ENCODE results near the gene CFAP161.

CFAP161 gene

DNA sequence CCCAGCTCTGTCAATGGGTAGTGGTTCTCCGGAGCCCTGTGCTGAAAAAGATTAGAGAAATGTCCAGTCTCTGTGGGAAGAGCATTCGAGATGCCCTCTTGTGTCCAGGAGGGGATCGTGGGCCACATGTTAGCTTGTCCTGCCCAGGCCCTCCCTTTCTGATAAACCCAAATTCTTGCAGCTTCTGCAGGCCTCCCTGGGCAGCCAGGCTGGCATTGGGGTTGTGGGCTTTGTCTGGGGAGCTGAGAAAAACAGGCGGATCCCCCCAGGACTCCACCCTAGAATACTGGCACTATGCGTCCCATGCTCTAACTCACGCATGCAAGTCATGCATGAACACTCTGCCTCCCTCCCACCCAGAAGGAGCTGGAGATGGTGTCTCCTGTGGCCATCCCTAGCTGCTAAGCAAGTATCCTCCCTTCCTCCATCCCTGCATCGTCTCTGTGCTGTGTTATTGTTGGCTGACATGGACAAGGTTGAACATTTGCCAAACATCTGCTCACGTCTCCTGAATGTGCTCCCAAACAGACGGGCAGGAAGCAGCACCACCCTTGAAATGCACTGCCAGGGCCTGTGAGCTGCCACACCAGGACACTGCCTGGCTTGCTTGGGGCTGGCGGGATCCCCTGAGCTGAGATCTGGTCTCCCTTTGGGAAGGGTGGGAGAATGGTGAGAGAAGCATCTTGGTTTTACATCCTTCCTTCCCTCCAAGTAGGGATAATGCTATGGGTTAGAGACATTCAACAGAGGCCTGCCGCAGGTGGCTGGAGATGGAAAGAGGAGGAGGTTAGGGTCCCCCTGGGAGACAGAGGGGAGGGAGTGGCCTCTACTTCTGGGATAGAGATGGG lies 26.5 kb downstream of the CFAP161 start:
- TF ChIP-seq SCRT2 (tag by site-specific recombination; IDR thresholded peaks at IDR 0.05), result peak; percentile 85
- TF ChIP-seq ZNF555 (tag by site-specific recombination; conservative IDR thresholded peaks at IDR 0.05), result no peak
- TF ChIP-seq SCRT1 (tag by site-specific recombination; IDR thresholded peaks at IDR 0.05; ENCODE audit: borderline replicate concordance), result peak; percentile 58; the same call in 1 of the 2 replicates
- TF ChIP-seq, protein P1, sequence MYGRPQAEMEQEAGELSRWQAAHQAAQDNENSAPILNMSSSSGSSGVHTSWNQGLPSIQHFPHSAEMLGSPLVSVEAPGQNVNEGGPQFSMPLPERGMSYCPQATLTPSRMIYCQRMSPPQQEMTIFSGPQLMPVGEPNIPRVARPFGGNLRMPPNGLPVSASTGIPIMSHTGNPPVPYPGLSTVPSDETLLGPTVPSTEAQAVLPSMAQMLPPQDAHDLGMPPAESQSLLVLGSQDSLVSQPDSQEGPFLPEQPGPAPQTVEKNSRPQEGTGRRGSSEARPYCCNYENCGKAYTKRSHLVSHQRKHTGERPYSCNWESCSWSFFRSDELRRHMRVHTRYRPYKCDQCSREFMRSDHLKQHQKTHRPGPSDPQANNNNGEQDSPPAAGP (tag by site-specific recombination; IDR thresholded peaks at IDR 0.05), result peak; percentile 66; the same call in 1 of the 2 replicates
- no peak for TF ChIP-seq SP3 (tag by site-specific recombination; IDR thresholded peaks at IDR 0.05)
- H3K36me3 ChIP-seq (ENCODE audit: control insufficient read depth in 2 of 2, insufficient read depth in 1 of 2, low read length in 2 of 2), result no peaks in the 10 kb centered on the region
- no peak overlapping the region for H3K4me3 ChIP-seq (ENCODE audit: low read depth, low read length)
- H3K9me3 ChIP-seq (ENCODE audit: control insufficient read depth, insufficient read depth, low read depth, low read length), result no peaks in the 10 kb centered on the region
- POLR2A ChIA-PET, result no interaction called here
- H3K4me1 ChIP-seq (ENCODE audit: control insufficient read depth, insufficient read depth, low read length), result no peaks in the 10 kb centered on the region
- H3K27ac ChIP-seq (ENCODE audit: extremely low read depth, low read depth, low read length), result no peak overlapping the region
- CTCF ChIA-PET, result interaction anchor here (0.5 to 2.6 kb wide), 3 partner anchors 106 to 128 kb away, joined by 3 to 17 read pairs (median 3); no protein-coding TSS in a partner anchor

GRCh38 chr15:81161160-81161673 lies 27.1 kb downstream of the CFAP161 start:
- TF ChIP-seq, protein P2, sequence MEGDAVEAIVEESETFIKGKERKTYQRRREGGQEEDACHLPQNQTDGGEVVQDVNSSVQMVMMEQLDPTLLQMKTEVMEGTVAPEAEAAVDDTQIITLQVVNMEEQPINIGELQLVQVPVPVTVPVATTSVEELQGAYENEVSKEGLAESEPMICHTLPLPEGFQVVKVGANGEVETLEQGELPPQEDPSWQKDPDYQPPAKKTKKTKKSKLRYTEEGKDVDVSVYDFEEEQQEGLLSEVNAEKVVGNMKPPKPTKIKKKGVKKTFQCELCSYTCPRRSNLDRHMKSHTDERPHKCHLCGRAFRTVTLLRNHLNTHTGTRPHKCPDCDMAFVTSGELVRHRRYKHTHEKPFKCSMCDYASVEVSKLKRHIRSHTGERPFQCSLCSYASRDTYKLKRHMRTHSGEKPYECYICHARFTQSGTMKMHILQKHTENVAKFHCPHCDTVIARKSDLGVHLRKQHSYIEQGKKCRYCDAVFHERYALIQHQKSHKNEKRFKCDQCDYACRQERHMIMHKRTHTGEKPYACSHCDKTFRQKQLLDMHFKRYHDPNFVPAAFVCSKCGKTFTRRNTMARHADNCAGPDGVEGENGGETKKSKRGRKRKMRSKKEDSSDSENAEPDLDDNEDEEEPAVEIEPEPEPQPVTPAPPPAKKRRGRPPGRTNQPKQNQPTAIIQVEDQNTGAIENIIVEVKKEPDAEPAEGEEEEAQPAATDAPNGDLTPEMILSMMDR (tag by site-specific recombination; IDR thresholded peaks at IDR 0.05), result no peak
- TF ChIP-seq REST (tag by site-specific recombination; IDR thresholded peaks at IDR 0.05) (no peak), ZNF501 (tag by site-specific recombination; IDR thresholded peaks at IDR 0.05) (no peak), ZNF211 (tag by site-specific recombination; IDR thresholded peaks at IDR 0.05; ENCODE audit: low read depth) (no peak), ZNF223 (tag by site-specific recombination; IDR thresholded peaks at IDR 0.05) (no peak), ELK4 (IDR thresholded peaks at IDR 0.05; ENCODE audit: borderline replicate concordance, low read depth, low read length) (no peak), BCL6B (tag by site-specific recombination; IDR thresholded peaks at IDR 0.05) (no peak), ZNF670 (tag by site-specific recombination; IDR thresholded peaks at IDR 0.05; ENCODE audit: low read depth) (no peak), ZBTB48 (tag by site-specific recombination; IDR thresholded peaks at IDR 0.05) (no peak), ZNF132 (tag by site-specific recombination; IDR thresholded peaks at IDR 0.05; ENCODE audit: borderline replicate concordance) (no peak)
- Histone ChIP-seq H3K4me1 (ENCODE audit: control insufficient read depth, insufficient read depth, low read length) (no peaks in the 10 kb centered on the region), H3K9me3 (ENCODE audit: control insufficient read depth, insufficient read depth, low read depth, low read length) (no peaks in the 10 kb centered on the region), H3K27ac (ENCODE audit: extremely low read depth, low read depth, low read length) (no peak overlapping the region), H3K36me3 (ENCODE audit: control insufficient read depth in 2 of 2, insufficient read depth in 1 of 2, low read length in 2 of 2) (no peaks in the 10 kb centered on the region), H3K4me3 (ENCODE audit: low read depth, low read length) (no peak overlapping the region)
- CTCF ChIA-PET, result interaction anchor here (1.0 to 2.6 kb wide), 3 partner anchors 105 to 108 kb away, joined by 3 to 17 read pairs (median 5); no protein-coding TSS in a partner anchor
- POLR2A ChIA-PET, result no interaction called here

Data from HEK293 (cell line).